Measurements from ENCODE around the gene MCAT.
A peak's percentile ranks its signal among the peaks of the same experiment; 100 is the strongest.
"Not testable (repeated sequence)": the region's sequence is repeated elsewhere in the genome, so short reads cannot be mapped to it uniquely, and the experiment has no call there.

Gene MCAT

GRCh38 chr22:43154887-43155536 lies 11.8 kb upstream of the MCAT start:
- peak in 3 of 56 donors; percentile 13 to 14 (median 13) for DNase-seq

- DNase-seq = no peak
Measured at GRCh38 chr22:43153899-43154298, 10.7 kb upstream of the MCAT start.

GRCh38 chr22:43152357-43153071 lies 9.3 kb upstream of the MCAT start:
- DNase-seq = peak in 34 of 56 donors; percentile 16 to 76 (median 48)

- no peak for DNase-seq
Measured at GRCh38 chr22:43152003-43152356, 8.8 kb upstream of the MCAT start.

- peak in 54 of 56 donors; percentile 15 to 88 (median 69) for DNase-seq
Measured at GRCh38 chr22:43151251-43152002, 8.2 kb upstream of the MCAT start, which contains the start of gene TSPO. Gene TSPO, plus strand, starts transcription at chr22:43151559. Its CDS starts 7,680 bp downstream, at chr22:43159239.

- no peak for DNase-seq
Measured at GRCh38 chr22:43150731-43151206, 7.6 kb upstream of the MCAT start.

GRCh38 chr22:43148581-43148980 lies 5.4 kb upstream of the MCAT start:
- no peak for DNase-seq

GRCh38 chr22:43147821-43148220 lies 4.6 kb upstream of the MCAT start:
- DNase-seq = peak in 1 of 56 donors; percentile 2

GRCh38 chr22:43146332-43146731 lies 3.1 kb upstream of the MCAT start:
- not testable (repeated sequence) for DNase-seq

- DNase-seq = not testable (repeated sequence)
Measured at GRCh38 chr22:43145371-43145770, 2.2 kb upstream of the MCAT start.

- DNase-seq = no peak
Measured at GRCh38 chr22:43144949-43145348, 1.8 kb upstream of the MCAT start.

- no peak for DNase-seq
Measured at GRCh38 chr22:43136801-43137200, 6.4 kb downstream of the MCAT start.

- DNase-seq = peak in 6 of 56 donors; percentile 2 to 25 (median 12)
Measured at GRCh38 chr22:43136255-43136654, 6.9 kb downstream of the MCAT start.

GRCh38 chr22:43135565-43135964 lies 7.6 kb downstream of the MCAT start:
- DNase-seq = no peak

- no peak for DNase-seq
Measured at GRCh38 chr22:43134553-43134952, 8.6 kb downstream of the MCAT start.

GRCh38 chr22:43133401-43133800 lies 9.8 kb downstream of the MCAT start:
- no peak for DNase-seq

GRCh38 chr22:43131773-43132501 lies 11.3 kb downstream of the MCAT start:
- DNase-seq = no peak

GRCh38 chr22:43129426-43130425 lies 13.5 kb downstream of the MCAT start:
- DNase-seq = no peak

- DNase-seq = no peak
Measured at GRCh38 chr22:43128928-43129424, 14.2 kb downstream of the MCAT start.

- no peak for DNase-seq
Measured at GRCh38 chr22:43128116-43128515, 15.1 kb downstream of the MCAT start.
